T47D (cell line): ENCODE measurements around the gene PPFIBP1.
"Not testable (repeated sequence)": the region's sequence is repeated elsewhere in the genome, so short reads cannot be mapped to it uniquely, and the experiment has no call there.

ENCODE experiments used
- DNase-seq, 2 experiments: peaks; one replicate each; pipeline versions ENCODE4 v3.0.0 to v3.0.0-alpha.2; 2011 to 2012; ENCODE audit warnings: low read depth in 1 of 2, low spot score in 1 of 2
- JUND ChIP-seq: IDR thresholded peaks from 2 replicates; pipeline ENCODE4 v1.6.1; 2012; ENCODE audit warnings: low read depth
- in situ Hi-C: cut with HindIII; loops from 2 replicates; pipeline ENCODE4 v1.10.0; 2016; ENCODE audit warnings: low sequenced_read_pairs, low pct_unique_long_range_greater_than_20kb

Gene PPFIBP1

DNA sequence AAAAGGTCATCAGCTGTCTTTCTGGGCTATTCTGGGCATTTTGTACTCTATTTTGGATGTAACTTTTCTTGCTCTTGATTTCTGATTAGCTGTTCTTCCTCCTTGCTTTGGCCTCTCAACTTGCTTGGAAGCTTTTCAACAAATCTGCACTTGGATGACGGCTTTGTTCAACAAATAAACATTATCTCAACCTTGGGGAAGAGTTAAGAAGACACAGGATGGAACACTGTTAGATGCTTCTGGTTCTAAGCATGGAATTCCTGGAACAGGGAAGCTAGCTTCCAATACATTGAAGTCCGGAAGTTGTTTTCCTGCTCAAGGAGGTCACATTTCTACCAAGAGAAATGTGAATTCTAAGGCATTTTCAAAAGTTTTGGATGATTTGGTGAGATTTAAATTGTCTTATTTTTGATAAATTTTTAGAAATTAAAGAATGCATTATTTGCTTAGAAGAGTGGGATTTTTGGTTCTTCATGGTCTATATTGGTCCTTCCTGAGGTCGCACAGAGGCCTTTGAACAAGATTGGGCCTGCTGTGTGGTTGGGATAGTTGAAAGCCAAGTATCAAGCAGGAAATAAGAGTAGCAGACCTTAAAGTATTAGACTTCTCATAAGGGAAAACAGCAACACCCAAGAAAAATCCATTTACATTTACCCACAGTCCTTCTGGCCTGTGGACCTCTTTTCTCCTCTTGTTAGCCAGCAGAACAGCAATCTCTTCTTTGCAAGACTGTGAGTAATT lies 59.2 kb downstream of the PPFIBP1 start:
- DNase-seq: no peak
- TF ChIP-seq JUND: no peak
- in situ Hi-C loops: no loop called here

DNA sequence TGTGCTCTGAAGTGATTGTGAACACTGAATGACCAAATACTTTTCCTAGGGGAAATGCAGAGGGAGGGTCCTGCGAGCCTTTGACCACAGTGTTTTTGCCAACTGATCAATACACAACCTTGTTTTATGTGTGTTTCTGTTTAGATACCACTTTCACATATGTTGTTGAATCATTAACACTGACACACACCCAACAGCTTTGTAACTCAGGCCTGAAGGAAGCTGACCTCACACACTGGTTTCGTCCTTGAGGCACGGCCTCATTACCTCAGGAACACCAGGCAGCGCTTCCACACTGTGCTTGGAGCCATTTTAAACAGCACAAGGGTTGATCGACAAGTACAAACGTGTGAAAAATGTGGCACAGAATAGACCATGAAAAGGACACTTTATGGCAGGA lies 60.0 kb downstream of the PPFIBP1 start:
- in situ Hi-C loops: no loop called here
- TF ChIP-seq JUND: no peak
- no peak for DNase-seq

DNA sequence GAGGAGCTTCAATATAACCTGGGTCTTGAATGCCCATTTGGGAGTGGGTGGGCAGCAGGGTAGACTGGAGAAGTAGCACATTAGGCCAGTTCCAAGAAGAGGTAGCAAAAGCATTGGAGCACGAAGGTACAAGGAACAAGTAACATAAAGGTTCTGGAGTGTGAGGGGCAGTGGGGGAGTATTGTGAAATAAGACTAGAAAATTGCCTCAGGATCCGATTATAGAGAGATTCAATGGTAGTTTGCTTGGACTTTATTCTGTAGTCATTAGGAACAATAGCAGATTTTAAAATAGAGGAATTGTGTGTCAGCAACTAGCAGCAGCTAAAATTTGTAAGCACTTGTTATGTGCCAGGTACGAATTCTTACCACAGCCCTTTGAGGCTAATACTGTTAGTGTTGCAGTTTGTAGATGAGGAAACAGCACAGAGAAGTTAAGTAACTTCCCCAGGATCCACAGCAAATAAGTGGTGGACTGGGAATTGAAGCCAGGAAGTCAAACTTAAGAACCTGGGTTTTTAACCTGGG lies 61.8 kb downstream of the PPFIBP1 start:
- no peak for TF ChIP-seq JUND
- in situ Hi-C loops: no loop called here
- no peak for DNase-seq

DNA sequence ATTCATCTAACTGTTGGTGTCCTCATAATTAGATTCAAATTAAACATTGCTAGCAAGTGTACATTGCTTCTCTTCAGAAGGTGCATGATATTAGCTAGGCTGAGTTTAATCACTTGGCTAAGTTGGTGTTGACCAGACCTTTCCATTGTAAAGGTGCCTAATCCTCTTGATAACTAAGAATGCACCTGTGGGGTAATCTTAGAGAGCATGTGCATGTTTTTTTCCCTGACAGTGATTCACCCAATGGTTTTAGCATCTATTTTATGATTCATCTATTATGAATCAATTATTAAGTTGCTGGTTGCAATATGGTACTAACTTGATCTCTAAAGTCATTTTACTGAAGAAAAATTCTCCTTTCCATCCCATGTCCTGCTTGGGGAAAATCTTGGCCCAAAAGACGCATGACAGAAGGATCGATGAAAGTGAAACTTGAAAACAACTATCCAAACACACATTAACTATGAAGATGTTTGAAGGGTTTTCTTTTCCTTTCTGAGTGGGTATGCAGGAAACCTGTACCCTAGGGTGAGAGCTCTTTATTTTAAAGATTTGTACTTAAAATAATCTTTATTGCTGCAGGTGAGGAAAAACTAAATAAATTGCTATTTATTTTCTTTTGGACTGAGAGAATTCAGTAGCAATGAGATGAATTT lies 64.2 kb downstream of the PPFIBP1 start:
- DNase-seq, in situ Hi-C loops: not testable (repeated sequence)

DNA sequence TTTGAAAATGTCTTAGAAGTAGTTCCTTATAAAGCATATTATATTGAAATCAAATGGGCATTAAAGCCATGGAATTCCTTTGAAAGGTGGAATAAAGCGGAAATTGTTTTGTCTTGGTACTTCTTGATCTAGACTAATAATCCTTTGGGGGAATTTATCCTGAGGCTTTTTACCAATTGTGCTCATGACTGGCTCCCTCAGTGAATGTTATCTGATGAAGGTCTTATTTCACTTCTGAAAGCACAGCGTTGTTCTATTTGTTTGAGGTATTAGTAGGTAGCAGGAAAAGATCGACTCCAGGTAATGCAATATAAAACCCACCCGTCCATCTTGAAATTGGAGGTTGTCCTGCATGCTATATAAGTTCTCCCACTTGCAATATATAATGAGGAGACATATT lies 64.8 kb downstream of the PPFIBP1 start:
- DNase-seq: peak in 1 of 2 experiments; percentile 60
- no peak for TF ChIP-seq JUND
- in situ Hi-C loops: no loop called here

DNA sequence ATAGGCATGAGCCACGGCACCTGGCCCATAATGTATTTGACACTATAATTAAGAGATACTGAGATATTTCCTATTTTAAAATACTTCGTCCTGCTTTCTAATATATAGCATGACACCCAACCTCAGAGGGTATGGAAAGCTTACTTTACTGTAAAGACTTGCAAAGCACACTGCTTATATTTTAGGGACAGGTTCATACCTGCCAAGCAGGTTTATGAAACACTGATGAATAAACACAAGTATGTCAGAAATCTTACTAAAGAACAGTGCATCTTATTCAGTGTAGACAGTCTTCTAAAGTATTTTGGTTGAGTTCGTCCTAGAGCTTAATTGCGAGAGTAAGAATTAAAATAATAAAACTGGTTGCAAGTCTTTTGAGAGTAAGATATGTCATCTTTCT lies 65.4 kb downstream of the PPFIBP1 start:
- TF ChIP-seq JUND: no peak
- peak in 1 of 2 experiments; percentile 50 for DNase-seq
- in situ Hi-C loops: no loop called here

DNA sequence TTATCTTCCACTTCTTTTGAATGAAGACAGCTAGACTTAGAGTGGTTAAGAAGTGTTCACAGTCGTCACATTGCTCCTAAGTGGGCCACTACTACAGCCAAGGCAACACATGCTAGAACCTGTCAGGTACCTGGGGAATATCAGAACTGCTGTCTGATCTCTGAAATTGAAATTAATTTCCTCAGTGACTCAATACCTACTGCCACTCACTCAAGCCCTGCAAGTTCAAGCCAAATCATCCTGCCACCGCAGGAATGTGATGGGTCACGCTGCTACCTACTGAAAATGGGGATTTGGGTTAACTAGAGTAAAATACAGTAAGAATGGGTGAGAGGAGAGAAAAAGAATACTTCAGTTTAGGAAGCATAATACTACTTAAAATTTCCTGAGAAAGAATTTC lies 67.7 kb downstream of the PPFIBP1 start:
- in situ Hi-C loops, DNase-seq: not testable (repeated sequence)

DNA sequence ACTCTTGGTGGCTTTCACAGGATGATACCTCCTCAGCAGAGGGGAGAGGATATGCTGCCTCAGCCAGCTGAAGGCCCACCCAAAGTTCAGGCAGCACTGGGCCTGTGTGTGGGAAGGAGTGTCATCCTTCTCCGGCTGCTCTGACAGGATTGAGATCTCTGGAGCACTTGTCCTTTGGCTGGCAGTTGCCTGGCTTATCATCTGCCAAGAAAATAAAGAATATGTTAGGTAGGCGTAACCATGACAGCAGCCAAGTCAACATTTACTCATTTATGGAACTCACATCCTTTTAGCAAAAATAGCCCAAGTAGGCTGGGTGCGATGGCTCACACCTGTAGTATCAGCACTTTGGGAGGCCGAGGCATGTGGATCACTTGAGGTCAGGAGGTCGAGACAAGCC lies 68.5 kb downstream of the PPFIBP1 start:
- in situ Hi-C loops: no loop called here
- no peak for TF ChIP-seq JUND
- DNase-seq: no peak

DNA sequence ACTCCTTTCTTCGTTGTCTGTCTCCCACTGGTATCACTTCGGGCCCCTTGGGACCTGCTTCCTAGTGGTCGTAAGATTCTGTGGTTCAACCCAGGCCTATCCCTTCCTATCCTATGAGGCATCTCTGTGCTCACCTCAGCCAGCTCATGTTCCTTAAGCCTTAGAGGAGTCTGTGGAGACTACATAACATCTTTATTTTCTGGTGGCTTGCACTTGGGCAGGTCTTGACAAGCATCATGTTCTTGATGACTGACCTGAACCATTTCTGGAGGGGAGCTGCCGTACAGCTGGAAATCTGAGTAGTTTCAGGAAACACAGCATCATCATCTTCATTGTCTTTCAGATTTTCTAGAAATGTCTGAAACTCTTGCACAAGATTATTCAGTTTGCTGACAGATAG lies 69.3 kb downstream of the PPFIBP1 start:
- no peak for DNase-seq
- in situ Hi-C loops: no loop called here
- TF ChIP-seq JUND: no peak

DNA sequence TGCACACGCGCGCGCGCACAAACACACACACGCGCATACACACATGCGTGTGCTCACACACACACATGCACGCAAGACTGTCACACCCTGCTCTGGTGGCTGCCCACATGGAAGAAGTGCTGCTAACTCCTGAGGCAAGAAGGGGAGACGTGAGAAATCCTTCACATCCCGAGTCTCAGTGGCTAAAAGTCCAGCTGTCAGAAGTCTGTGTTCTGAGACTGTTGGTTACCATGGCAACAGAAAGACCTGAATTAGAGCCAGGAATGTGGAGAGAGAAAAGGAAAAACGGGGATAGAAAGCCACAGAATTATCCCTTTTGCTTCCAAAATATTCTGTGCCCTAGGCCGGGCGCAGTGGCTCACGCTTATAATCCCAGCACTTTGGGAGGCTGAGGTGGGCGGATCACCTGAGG lies 71.2 kb downstream of the PPFIBP1 start:
- TF ChIP-seq JUND: no peak
- no peak for DNase-seq
- in situ Hi-C loops: no loop called here

DNA sequence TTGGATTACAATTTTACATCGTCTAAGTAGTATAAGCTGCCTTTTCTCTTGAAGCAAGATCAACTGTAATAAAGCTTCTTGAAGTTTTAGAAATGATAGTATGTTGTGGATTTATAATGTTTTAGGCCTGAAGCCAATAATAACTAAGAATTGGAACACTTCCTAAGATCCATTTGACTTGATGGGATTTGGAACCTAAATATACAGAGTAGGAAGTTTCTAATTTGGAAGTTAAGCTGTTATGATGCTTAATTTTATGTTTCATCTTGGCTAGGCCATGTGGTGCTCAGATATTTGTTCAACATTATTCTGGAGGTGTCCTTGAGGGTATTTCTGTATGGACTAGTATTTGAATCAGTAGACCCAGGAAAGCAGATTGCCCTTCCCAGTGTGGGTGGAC lies 74.9 kb downstream of the PPFIBP1 start:
- DNase-seq, in situ Hi-C loops: not testable (repeated sequence)

DNA sequence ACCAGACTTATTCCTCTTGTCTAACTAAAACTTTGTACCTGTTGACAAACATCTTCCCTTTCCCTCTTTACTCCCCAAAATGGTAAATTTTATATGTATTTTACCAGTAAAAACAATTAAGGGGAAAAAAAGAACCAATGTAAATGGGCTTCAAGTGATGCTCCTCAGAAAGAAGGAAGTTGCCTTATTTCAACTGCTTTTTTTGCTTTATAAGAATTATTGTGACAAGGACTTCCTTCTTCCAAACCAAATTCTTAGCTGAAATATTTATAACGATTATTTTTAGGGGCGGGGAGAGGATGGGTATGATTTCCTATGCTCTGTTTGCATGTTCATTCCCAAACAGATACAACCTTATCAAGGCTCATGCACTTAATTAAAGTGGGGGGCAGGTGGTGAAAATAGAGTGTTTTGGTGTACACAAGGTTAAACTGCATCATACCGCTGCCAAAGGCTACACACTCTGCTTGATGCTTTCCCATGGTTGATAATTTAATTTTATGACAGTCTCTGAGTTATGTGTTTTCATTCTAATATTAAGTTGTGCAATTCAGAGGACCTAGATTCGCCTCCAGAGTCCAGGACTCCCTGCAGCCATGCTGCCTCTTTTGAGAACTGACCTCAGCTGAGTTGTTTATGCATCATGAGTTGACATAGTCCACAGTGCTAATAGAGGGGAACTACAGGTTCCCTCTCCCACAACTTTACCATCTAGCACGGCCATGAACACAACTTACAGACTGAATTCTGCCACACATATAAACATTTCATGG lies 77.2 kb downstream of the PPFIBP1 start:
- DNase-seq, in situ Hi-C loops: not testable (repeated sequence)

DNA sequence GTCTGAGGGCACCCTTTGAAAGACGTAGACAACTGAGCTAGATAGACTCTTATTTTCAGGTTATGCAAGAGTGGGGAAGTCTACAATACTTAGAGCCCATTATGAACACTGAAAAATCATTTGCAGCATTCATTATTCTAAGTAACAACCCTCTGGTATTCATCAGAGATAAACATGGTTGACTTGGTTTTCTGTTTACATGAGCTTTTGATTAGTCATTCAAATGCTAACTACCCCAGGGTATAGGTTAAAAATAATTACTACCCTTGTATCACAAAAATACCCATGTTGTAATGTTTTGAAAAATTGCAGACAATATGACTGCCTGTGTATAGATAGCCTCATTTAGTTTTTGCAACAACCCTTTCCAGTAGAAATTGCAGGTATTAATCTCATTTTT lies 78.5 kb downstream of the PPFIBP1 start:
- no peak for TF ChIP-seq JUND
- in situ Hi-C loops: no loop called here
- DNase-seq: no peak
